LNCaP clone FGC (cell line): ENCODE data around the gene ARHGDIB.

Source experiments
- DNase-seq: peaks from one replicate; pipeline ENCODE4 v3.0.0-alpha.2; 2011; ENCODE audit warnings: low read depth
- H3K4me3 ChIP-seq: 2 replicates; pipeline ENCODE4 v1.5.1; 2011; ENCODE audit warnings: mild to moderate bottlenecking, low read depth, low read length, control low read depth
- TF ChIP-seq, protein P1 (sequence below): IDR thresholded peaks from 2 replicates; pipeline ENCODE4 v1.5.1; 2012; ENCODE audit warnings: mild to moderate bottlenecking; ENCODE audit not compliant: control insufficient read depth, insufficient read depth; ENCODE audit errors: extremely low read depth

Gene ARHGDIB

GRCh38 chr12:15000575-15000974 is 39.2 kb upstream of the ARHGDIB start:
- DNase-seq: no peak
- no peak overlapping the region for H3K4me3 ChIP-seq
- TF ChIP-seq, protein P1, sequence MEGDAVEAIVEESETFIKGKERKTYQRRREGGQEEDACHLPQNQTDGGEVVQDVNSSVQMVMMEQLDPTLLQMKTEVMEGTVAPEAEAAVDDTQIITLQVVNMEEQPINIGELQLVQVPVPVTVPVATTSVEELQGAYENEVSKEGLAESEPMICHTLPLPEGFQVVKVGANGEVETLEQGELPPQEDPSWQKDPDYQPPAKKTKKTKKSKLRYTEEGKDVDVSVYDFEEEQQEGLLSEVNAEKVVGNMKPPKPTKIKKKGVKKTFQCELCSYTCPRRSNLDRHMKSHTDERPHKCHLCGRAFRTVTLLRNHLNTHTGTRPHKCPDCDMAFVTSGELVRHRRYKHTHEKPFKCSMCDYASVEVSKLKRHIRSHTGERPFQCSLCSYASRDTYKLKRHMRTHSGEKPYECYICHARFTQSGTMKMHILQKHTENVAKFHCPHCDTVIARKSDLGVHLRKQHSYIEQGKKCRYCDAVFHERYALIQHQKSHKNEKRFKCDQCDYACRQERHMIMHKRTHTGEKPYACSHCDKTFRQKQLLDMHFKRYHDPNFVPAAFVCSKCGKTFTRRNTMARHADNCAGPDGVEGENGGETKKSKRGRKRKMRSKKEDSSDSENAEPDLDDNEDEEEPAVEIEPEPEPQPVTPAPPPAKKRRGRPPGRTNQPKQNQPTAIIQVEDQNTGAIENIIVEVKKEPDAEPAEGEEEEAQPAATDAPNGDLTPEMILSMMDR: no peak

- no peak overlapping the region for H3K4me3 ChIP-seq
- TF ChIP-seq, protein P1: no peak
- peak; percentile 63 for DNase-seq
Observed at GRCh38 chr12:14999695-15000365, 38.4 kb upstream of the ARHGDIB start.

GRCh38 chr12:14999021-14999694 is 37.8 kb upstream of the ARHGDIB start:
- H3K4me3 ChIP-seq: no peak overlapping the region
- TF ChIP-seq, protein P1: no peak
- no peak for DNase-seq

- TF ChIP-seq, protein P1: no peak
- no peak overlapping the region for H3K4me3 ChIP-seq
- no peak for DNase-seq
Observed at GRCh38 chr12:14997998-14998397, 36.6 kb upstream of the ARHGDIB start.

GRCh38 chr12:14995583-14996425 is 34.4 kb upstream of the ARHGDIB start:
- TF ChIP-seq, protein P1: peak; percentile 59
- no peak overlapping the region for H3K4me3 ChIP-seq
- peak; percentile 61 for DNase-seq

DNA sequence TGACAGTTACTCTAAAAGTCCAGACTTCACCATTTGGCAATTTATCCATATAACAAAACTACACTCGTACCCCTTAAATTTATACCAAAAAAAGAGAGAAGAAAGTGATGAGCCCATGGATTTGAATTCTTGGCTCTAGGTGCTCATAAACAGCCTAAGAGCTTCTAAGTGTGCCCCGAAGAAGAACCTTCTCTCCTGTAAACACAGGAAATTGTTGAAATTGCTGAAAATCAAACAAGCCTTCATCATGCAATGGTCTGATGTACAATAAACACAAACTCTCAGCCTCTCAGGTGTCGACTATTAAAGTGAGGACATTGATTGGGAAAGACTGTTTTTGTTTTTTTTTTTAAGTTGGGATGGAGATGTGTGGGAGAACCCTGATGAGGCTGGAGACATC is 33.2 kb upstream of the ARHGDIB start:
- no peak for DNase-seq
- no peak overlapping the region for H3K4me3 ChIP-seq
- TF ChIP-seq, protein P1: no peak
